Measurements from ENCODE around the gene LYPD5. TPM values are rescaled to one million over a fixed set of nuclear protein-coding genes. Genes with fewer than 3 reads are reported as not detected.

The LYPD5 gene
- total RNA-seq, 1 experiment from 2014 or later, result 0.46 TPM

GRCh38 chr19:43781630-43782310 lies 20.5 kb downstream of the LYPD5 start:
- no peak for DNase-seq (ENCODE audit: low spot score)
- TF ChIP-seq ZNF121 (CRISPR knock-in tag; IDR thresholded peaks at IDR 0.05), result peak; percentile 84; the same call in 1 of the 2 replicates
- TF ChIP-seq CBFB (CRISPR knock-in tag; IDR thresholded peaks at IDR 0.05; ENCODE audit: low read depth), result no peak
- peaks cover 7% of the 10 kb centered on the region for H3K27me3 Mint-ChIP-seq (ENCODE audit: low read depth)
- H3K4me1 Mint-ChIP-seq, result peaks cover 36% of the 10 kb centered on the region
- ATAC-seq, result no peak
- H3K36me3 Mint-ChIP-seq, result no peaks in the 10 kb centered on the region
- ChIA-PET CTCF (interaction anchor here (0.8 kb wide), 1 partner anchor 16 kb away, joined by 3 read pairs; no protein-coding TSS in a partner anchor), POLR2A (no interaction called here)
- no peaks in the 10 kb centered on the region for H3K9me3 Mint-ChIP-seq
- no peak overlapping the region for H3K4me3 Mint-ChIP-seq
- no peak overlapping the region for H3K27ac Mint-ChIP-seq

- POLR2A ChIA-PET, result interaction anchor here (1.0 kb wide), 1 partner anchor 26 kb away, joined by 3 read pairs; the partner anchor contains the start of gene SMG9
- H3K36me3 Mint-ChIP-seq, result no peaks in the 10 kb centered on the region
- H3K27me3 Mint-ChIP-seq (ENCODE audit: low read depth), result peaks cover 15% of the 10 kb centered on the region
- TF ChIP-seq EMX1 (CRISPR knock-in tag; IDR thresholded peaks at IDR 0.05), result no peak
- TF ChIP-seq AR (CRISPR knock-in tag; IDR thresholded peaks at IDR 0.05), result no peak
- TF ChIP-seq MXD4 (CRISPR knock-in tag; IDR thresholded peaks at IDR 0.05; ENCODE audit: borderline replicate concordance), result no peak
- TF ChIP-seq, protein P1, sequence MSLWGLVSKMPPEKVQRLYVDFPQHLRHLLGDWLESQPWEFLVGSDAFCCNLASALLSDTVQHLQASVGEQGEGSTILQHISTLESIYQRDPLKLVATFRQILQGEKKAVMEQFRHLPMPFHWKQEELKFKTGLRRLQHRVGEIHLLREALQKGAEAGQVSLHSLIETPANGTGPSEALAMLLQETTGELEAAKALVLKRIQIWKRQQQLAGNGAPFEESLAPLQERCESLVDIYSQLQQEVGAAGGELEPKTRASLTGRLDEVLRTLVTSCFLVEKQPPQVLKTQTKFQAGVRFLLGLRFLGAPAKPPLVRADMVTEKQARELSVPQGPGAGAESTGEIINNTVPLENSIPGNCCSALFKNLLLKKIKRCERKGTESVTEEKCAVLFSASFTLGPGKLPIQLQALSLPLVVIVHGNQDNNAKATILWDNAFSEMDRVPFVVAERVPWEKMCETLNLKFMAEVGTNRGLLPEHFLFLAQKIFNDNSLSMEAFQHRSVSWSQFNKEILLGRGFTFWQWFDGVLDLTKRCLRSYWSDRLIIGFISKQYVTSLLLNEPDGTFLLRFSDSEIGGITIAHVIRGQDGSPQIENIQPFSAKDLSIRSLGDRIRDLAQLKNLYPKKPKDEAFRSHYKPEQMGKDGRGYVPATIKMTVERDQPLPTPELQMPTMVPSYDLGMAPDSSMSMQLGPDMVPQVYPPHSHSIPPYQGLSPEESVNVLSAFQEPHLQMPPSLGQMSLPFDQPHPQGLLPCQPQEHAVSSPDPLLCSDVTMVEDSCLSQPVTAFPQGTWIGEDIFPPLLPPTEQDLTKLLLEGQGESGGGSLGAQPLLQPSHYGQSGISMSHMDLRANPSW (CRISPR knock-in tag; conservative IDR thresholded peaks at IDR 0.05; ENCODE audit: low read depth), result no peak
- no peak for TF ChIP-seq ZBTB43 (CRISPR knock-in tag; IDR thresholded peaks at IDR 0.05)
- no peak for TF ChIP-seq IRF2 (CRISPR knock-in tag; IDR thresholded peaks at IDR 0.05; ENCODE audit: borderline replicate concordance, low read depth)
- no peak for TF ChIP-seq OVOL2 (CRISPR knock-in tag; IDR thresholded peaks at IDR 0.05; ENCODE audit: borderline replicate concordance)
- TF ChIP-seq CBFB (CRISPR knock-in tag; IDR thresholded peaks at IDR 0.05; ENCODE audit: low read depth), result no peak
- TF ChIP-seq NR3C1 (CRISPR knock-in tag; conservative IDR thresholded peaks at IDR 0.05; ENCODE audit: low read depth), result no peak
- TF ChIP-seq ATF3 (CRISPR knock-in tag; conservative IDR thresholded peaks at IDR 0.05), result no peak
- TF ChIP-seq ZSCAN18 (CRISPR knock-in tag; IDR thresholded peaks at IDR 0.05), result no peak
- TF ChIP-seq FOXJ3 (CRISPR knock-in tag; IDR thresholded peaks at IDR 0.05; ENCODE audit: borderline replicate concordance), result no peak
- TF ChIP-seq MAX (CRISPR knock-in tag; IDR thresholded peaks at IDR 0.05), result no peak
- TF ChIP-seq FOXK1 (CRISPR knock-in tag; IDR thresholded peaks at IDR 0.05), result no peak
- no peak within 1 kb of the TSS for H3K4me3 Mint-ChIP-seq
- DNase-seq (ENCODE audit: low spot score) (no peak), ATAC-seq (0 out of 2 replicates have a peak, but pooled peaks have one; percentile 6)
- H3K4me1 Mint-ChIP-seq, result peaks cover 41% of the 10 kb centered on the region
- H3K9me3 Mint-ChIP-seq, result no peaks in the 10 kb centered on the region
- H3K27ac Mint-ChIP-seq, result no peak within 1 kb of the TSS; the same call in 1 of the 2 replicates
- CTCF ChIA-PET, result interaction anchor here (7.4 kb wide), 1 partner anchor 15 kb away, joined by 101 read pairs; no protein-coding TSS in a partner anchor
These were observed 21.3 kb downstream of the LYPD5 start, which contains the start of gene KCNN4 for GRCh38 chr19:43780706-43781525. KCNN4 (minus strand) TSS chr19:43780973; CDS start chr19:43780861, 112 bp downstream.

All from WTC11 (cell line).